ENCODE measurements around the gene FHOD3.

- TF ChIP-seq CTCF (conservative IDR thresholded peaks at IDR 0.05 in 1 of 2, IDR thresholded peaks at IDR 0.05 in 1 of 2; ENCODE audit: extremely low read depth in 1 of 2, insufficient read depth in 1 of 2, low read depth in 1 of 2, low read length in 2 of 2) = no peak
- TF ChIP-seq EZH2 (IDR thresholded peaks at IDR 0.05; ENCODE audit: borderline replicate concordance, low read length) = no peak
Observed at GRCh38 chr18:36663312-36663711, 365.8 kb downstream of the FHOD3 start.

Measured in mammary epithelial cell (primary cell).